NCI-H1105 (cell line): ENCODE measurements around the gene ASB7.

Experiments
- DNase-seq: peaks from one replicate; lab custom pipeline; 2025; lab: John Stamatoyannopoulos, UW

ASB7 gene

DNA sequence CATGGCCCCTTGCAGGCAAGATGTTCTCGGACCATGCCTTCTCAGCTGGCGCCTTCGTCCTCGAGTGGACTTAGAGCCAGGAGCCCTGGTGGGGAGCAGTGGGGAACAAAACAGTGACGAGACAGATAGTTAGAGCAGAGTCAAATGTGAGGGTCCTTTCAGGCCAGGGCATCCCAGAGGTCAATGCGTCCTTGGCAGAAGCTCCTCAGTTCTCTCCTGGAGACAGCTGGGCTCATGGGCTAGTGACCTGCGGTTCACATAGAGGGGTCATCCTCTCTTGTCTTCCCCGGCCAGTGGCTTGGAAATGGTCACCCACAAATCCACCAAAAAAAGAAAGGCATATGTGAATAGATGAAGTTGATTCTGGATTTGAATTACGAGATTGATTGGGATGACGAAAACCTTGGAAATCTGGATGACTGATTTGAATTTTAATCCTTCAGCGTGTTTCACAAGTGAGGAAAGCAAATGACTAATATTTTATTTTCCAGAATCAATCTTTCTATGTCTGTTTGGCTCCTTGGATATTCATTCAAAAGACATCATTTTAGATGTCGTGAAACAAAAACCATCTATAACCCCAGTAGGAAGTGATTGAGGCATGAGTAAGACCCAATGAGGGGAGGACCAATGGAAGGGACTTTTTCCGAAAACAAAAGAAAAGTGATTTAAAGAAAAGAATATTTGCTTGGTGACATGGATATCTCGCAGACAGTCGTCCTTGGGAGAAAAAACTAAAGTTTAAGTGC is 84.5 kb downstream of the ASB7 start:
- no peak for DNase-seq

DNA sequence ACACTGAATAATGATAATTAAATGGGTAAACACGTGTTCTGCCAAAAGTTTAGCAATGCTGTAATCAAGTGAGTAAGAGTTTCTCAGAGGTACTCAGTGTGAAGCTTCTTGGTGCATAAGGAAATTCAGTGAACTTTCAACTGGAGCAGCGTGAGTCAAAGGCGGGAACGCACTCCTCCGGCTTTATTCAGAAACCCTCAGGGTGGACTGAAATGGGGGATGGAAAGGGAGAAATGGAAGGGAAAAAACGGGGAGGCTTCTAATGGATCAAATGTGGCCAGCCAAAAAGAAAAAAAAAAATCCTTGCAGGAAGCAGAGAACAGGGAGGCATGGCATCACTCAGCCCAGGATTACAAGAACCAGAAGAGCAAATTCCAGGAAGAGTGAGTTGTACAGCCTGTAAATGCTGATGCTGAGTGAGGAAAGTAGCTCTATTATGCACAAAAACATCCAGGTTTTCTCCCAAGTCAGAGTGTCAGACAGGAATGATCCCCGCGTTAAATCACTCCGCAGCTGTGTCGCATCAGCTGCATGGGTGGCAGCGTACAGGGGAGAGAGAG is 85.3 kb downstream of the ASB7 start:
- DNase-seq: no peak

DNA sequence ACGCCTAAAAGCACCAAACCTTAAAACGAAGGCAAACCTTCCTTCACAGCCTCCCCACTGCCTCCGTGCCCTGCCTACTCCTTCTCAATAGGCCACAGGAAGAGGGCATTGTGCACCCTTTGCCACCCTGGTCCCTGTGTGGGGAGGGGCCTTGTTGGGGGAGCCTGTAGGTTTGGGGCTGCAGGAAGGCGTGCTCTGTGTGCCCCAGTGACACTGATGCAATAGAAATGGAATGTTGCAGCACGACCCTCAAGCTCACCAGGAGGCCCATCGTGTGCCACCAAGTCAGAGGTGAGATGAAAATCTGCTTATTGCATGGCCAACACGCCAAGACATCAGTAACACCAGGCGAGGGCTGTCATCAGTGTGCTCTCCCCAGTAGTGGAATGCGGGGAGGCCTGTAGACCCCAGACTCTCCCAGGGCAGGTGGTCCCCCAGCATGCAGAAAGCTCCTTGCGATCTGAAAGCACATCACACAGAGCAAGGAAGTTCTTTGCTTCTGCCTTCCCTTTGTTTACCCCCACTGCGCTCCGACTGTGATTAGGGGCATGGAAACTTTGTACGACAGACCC is 86.2 kb downstream of the ASB7 start:
- DNase-seq: no peak

DNA sequence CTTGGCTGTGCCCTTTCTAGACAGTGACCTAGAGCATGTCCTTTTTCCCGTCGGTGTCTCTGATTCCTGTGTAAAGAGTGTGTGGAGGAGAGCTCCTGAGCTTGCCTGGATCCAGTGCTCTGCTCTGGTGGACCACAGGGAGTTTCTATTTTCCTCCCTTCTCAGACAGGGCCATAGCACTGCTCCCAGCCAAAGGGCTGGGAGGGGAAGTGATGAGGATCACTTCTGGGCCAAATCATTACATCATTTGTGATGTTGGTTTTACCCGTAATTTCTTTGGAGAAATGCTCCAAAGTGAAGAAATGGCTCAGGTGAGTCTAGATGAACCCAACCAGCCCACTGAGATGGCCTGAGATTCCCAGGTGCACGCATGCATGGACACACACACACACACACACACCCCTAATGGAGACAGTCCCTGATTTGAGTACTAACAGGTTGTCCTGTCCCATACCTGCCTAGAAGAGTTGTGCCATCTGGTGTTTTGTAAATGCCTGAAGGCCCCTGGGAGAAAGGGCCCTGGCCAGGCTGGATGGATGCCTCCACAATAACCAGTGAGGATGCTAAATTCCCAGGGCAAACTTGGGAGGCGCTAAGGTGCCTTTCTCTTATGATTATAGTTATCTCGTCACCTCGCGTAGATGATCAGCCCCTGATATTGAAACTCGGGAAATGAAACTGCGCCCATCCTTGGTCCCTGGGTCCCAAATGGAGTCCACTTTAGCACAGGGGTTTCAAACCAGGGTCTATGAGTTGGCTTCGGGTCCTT is 86.9 kb downstream of the ASB7 start:
- no peak for DNase-seq

DNA sequence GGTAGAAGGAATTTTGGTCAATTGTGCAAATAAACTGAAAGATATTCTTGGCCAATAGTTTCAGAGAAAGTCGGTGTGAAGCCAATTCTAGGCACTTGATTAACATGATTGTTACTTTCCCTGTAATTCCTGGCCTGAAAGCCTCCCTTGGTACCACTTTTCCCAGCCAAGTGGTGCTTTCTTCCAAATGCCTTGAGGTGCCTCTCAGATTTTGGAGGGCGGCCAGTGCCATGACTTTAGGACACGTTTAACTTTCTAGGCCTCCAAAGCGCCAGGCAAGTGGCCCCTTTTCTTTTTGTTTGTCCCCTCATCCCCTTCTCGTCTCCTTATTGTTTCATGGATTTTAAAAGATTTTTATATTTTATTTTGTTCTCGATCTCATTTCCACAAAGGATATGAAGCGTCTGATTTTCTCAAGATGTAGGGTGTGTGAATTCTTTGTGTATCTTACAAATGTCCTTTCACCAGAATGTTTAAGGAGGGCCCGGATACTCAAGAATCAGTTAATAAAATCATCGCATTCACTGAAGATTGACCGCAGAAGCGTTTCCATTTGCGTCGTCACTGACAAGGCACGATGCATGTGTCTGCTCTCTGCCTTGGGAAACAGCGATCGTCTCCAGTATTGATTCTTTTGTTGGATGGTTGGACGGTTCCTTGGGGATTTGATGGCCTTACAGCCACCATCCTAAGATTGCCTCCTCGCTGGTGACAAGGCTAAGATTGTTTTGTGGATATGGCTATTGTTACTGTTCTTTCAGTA is 87.8 kb downstream of the ASB7 start:
- DNase-seq: no peak

DNA sequence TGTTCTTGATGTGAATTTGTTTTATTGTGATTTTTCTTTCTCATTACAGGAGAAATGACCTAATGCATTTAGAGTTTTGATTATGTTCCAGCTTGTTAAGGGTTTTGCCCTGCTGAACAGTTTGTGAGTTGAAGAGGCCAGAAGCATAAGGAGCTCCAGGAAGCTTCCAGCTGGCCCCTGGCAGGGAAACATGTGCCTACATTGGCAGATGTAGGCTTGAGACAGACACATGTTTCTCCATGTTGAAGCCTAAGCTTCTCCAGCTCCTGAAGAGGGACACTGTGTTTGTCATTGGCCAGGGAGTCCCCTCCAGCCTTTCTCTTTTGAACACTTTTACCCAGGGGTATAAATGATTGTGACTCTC is 88.4 kb downstream of the ASB7 start:
- DNase-seq: no peak

DNA sequence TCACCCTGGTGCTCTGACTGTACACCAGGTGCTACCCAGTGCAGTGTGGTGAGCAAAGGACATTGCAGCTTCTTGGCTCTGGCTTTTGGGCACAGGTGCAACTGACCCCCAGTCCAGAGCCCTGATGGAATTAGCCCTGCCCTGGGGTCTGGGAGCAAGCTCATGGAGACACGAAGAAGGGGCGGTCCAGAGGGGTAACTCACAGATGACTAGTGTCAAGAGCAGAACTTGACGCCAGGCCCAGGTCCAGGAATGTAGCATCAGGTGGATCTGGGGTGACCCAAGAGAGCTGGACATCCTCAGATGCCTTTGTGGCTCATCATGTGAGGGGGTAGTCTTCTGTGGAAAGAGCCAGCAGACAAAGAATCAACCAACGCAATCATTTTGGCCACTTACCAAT is 88.9 kb downstream of the ASB7 start:
- no peak for DNase-seq

DNA sequence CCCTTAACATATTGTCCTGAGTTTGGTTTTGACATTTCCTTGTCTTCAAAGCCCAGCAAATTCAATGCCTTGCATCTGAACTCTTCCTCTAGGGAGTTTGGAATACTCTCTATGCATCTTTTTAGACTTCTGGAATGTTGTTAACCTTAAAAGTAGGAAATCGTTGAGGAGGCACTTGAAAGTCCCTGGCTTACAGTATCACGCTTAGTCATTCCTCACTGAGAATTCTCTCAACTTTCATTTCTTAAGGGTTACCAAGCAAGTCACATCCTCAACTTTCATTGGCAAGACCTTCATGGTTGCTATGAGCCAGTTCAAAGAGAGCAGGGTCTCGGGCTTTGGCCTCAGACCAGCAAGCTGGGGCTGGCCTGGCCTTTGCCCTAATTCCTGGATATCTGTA is 89.9 kb downstream of the ASB7 start:
- no peak for DNase-seq

DNA sequence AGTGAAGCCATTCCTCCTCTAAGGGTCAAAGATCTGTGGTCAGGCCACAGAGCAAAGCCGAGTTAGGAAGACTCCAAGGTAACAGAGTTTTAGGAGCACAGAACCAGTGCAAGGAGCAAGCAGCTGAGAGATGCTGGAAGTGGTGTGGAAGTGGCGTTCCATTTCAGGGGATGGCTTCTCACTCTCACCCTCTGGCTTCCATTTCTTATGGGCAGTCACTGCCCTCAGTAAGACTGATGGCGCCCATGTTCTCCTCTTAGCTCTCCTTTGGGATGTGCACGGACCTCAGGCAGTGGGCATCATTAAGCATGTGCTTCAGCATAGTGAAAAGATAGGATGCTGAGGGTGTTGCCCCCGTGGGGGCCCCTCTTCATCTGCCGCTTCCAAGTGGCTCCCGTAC is 90.3 kb downstream of the ASB7 start:
- DNase-seq: no peak

DNA sequence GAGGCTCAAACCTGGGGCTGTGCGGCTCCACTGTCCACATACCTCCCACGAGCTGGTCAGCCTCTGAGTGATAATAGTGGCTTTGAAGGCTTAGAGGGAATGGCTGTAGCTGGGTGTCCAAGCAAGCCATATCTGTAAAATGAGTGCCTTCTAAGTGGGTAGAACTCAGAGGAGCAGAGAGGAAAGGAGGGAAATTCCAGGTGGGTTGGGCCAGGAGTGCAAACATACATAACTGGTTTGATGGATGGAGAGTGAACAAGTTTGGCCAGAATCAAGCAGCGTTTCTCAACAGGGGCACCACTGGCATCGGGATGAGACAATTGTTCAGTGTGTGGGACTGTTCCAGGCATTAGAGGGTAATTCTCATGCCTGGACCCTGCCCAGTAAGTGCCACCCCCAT is 91.1 kb downstream of the ASB7 start:
- no peak for DNase-seq

DNA sequence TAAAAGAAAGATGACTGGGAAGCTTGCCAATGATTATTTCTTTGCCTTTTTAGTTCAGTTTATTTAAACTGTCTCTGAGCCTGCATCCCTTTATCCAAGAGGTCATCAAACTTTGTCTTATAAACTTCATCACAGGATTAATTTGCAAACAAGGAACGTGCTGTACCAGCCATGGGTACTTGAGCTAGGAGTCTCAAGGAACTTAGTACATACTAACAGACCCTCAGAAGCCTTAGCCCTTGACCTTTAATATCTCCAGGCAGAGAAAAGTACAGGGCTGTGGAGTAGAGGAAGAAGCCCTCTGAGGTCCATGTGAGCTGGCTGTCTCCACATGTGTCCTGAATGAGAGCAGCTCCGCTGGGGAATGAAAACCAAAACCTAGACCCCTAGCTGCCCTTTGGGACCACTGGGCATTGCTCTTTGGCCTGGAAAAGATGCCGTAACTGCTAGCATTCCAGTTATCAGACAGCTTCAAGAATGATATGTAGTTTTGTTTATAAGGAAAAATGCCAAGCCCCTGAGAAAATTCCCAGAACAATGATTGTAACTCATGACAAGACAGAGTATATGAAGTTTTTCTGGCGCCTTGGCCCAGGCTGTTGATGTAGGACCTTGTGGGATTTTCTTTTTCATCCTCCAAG is 92.1 kb downstream of the ASB7 start:
- no peak for DNase-seq

DNA sequence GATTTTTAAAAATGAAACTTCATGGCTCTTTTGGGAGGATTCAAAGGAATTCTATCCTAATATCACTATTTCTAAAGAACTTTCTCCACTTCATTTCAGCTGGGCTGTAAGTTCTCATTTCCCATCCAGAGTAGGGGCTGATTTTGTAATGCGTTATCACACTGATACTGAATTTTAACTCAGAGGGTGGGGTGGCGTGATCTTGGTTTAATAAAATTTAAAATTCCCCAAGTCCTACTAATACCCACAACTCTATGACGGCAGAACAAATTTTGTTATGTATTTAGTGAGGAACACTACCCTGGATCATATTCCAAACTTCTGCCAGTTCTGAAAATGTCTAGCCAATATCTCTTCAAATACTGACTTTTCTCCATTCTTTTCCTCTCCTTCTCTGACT is 92.7 kb downstream of the ASB7 start:
- no peak for DNase-seq

DNA sequence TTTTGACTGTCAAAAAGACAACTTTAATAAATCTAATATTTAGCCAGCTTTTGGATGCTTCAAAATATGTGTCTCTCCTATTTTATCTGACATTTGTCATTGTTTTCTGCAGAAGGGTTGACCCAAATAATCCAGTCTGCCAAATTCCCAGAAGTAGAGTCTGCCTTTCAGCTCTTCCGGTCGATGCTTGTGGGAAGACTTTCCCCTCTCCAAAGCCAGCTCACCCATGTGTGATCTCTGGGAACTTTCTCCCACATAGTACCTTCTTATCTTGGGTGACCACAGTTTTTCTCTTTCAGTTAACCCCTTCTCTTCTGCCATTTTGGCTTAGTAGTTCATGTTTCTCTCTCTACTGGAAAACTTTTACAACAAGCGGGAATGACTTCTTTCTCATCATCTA is 94.1 kb downstream of the ASB7 start:
- DNase-seq: no peak
